GM19438 (cell line): ENCODE measurements around the gene PCDHGC4.

Experiments used
- ATAC-seq: cut with Tn5 transposase; IDR thresholded peaks from one replicate; pipeline ENCODE4 v1.9.1; 2021; ENCODE audit warnings: low read depth; ENCODE audit not compliant: unreplicated experiment

Gene PCDHGC4

DNA sequence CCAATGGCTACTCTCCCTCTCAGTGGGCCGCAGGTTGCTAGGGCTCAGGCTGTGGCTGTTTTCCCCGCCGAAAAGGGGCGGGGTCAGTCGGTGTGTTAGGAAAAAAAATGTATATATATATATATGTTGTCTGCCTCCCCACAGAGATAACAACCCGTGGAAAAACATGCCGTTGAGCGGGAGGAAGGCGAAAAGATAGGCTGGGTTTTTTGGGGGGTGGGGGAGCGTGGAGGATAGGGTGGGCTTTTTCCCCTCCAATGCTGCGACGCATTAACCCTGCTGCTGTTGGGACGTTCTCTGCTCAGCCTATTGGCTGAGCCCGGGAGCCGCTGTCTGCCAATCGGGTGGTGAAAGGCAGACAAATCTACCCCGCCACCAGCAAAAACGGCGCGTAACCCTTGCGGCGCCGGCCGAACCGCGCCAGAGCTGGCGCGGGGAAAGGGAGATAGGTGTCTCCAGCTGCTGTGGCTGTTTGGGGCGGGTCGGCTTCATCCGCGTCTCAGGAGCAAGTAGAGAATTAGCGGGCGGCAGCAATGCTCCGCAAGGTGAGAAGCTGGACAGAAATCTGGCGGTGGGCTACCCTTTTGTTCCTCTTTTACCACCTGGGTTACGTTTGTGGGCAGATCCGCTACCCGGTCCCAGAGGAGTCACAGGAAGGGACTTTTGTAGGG, at the start of gene PCDHGC4:
TSS of gene PCDHGC4 (plus strand) at position 390 of the 671 bp plus-strand sequence. CDS start at position 534, 144 bp downstream.
- no peak for ATAC-seq

DNA sequence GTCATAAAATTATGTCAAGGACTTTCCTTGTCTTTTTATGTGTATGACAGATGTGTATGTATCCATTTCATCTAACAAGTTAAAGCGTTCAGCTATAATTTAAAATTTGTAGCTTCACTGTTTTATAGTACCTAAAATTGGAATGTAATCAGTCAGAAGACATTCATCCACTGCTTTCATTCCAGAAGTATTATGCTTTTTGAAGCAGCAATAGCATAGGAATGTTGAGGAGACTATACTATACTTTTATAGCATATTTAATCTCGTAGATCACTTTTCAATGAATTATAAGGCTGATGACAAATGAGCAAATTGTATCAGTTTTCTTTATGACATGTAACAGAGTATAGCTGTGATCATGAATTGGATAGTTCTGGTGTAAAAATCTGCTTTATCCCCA, 47.6 kb upstream of the PCDHGC4 start:
- ATAC-seq: no peak

DNA sequence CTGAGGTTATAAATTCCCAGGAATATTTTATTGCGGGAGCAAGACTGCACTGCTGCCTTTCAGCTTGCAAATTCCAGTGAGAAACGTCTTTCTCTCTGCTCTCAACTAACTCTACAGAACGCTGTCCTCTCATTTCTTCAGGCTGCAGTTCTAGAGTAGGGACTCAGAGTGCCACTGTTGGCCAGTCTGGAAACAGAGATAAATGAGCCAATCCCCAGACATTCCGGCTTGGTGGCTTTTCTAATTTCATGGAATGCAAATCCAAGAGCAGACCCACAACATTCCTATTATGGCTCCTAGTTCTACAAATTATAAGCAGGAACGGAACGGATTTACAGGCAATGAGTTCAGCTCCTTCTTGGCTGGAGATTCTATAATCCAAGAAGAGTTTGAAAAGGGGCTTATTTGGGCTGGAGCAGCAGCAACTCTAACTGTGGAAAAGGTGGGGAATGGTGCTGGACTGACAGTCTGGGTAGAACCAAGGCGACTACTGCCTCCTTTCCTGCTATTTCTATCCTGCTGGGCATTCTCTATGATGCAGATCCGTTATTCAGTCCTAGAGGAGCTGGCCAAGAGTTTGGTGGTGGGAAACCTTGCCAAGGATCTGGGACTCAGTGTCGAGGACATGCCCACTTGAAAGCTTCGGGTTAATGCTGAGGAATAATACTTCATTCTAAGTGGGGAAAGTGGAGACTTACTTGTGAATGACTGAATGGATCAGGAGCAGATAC, 45.3 kb upstream of the PCDHGC4 start:
- ATAC-seq: no peak

DNA sequence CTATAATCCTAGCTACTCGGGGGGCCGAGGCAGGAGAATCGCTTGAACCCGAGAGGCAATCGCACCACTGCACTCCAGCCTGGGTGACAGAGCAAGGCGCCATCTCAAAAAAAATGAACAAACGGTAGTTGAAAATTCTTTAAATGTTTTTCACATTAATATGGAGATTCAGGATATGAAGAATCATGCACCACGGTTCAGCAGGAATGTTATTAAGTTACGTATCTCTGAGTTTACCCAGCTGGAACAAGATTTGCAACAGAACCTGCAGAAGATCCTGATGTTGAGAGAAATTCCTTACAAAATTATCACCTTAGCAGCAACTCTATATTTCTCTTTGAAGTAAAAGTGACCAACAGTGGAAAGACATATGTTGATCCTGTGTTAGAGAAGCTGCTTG, 44.5 kb upstream of the PCDHGC4 start:
- no peak for ATAC-seq

GRCh38 chr5:141441571-141442170, 43.2 kb upstream of the PCDHGC4 start:
- no peak for ATAC-seq

DNA sequence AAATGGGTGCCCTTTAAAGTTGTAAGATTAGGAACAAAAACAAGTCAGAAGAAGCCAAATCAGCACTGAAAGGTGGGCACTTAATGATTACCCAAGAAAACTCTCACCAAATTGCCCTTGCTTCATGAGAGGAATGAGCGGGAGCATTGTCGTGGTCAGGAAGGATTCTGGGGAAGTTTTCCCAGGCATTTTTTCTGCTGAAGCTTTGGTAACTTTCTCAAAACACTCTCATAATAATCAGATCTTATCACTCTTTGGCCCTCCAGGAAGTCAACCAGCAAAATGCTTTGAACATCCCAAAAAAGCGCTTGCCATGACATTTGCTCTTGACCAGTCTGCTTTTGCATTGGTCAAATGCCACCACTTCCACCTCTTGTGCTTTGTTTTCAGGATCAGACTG, 19.5 kb upstream of the PCDHGC4 start:
- ATAC-seq: no peak

- peak; percentile 95 for ATAC-seq
Measured at GRCh38 chr5:141475625-141476131, 9.2 kb upstream of the PCDHGC4 start, which contains the start of gene PCDHGC3. PCDHGC3 (plus strand) TSS chr5:141475966; CDS start chr5:141476117, 151 bp downstream.

DNA sequence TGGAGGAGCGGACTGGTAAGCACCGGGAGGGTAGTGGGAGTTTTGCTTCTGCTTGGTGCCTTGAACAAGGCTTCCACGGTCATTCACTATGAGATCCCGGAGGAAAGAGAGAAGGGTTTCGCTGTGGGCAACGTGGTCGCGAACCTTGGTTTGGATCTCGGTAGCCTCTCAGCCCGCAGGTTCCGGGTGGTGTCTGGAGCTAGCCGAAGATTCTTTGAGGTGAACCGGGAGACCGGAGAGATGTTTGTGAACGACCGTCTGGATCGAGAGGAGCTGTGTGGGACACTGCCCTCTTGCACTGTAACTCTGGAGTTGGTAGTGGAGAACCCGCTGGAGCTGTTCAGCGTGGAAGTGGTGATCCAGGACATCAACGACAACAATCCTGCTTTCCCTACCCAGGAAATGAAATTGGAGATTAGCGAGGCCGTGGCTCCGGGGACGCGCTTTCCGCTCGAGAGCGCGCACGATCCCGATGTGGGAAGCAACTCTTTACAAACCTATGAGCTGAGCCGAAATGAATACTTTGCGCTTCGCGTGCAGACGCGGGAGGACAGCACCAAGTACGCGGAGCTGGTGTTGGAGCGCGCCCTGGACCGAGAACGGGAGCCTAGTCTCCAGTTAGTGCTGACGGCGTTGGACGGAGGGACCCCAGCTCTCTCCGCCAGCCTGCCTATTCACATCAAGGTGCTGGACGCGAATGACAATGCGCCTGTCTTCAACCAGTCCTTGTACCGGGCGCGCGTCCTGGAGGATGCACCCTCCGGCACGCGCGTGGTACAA, 8.5 kb upstream of the PCDHGC4 start:
- ATAC-seq: peak; percentile 42

DNA sequence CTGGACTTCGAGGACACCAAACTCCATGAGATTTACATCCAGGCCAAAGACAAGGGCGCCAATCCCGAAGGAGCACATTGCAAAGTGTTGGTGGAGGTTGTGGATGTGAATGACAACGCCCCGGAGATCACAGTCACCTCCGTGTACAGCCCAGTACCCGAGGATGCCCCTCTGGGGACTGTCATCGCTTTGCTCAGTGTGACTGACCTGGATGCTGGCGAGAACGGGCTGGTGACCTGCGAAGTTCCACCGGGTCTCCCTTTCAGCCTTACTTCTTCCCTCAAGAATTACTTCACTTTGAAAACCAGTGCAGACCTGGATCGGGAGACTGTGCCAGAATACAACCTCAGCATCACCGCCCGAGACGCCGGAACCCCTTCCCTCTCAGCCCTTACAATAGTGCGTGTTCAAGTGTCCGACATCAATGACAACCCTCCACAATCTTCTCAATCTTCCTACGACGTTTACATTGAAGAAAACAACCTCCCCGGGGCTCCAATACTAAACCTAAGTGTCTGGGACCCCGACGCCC, 7.7 kb upstream of the PCDHGC4 start:
- ATAC-seq: no peak

- no peak for ATAC-seq
Measured at GRCh38 chr5:141477815-141478214, 7.0 kb upstream of the PCDHGC4 start.

GRCh38 chr5:141478321-141478945, 6.4 kb upstream of the PCDHGC4 start:
- ATAC-seq: no peak

- no peak for ATAC-seq
Measured at GRCh38 chr5:141479776-141480175, 5.1 kb upstream of the PCDHGC4 start.

GRCh38 chr5:141483902-141484301, 928 bp upstream of the PCDHGC4 start:
- no peak for ATAC-seq

- ATAC-seq: no peak
Measured at GRCh38 chr5:141484310-141484640, 555 bp upstream of the PCDHGC4 start.

DNA sequence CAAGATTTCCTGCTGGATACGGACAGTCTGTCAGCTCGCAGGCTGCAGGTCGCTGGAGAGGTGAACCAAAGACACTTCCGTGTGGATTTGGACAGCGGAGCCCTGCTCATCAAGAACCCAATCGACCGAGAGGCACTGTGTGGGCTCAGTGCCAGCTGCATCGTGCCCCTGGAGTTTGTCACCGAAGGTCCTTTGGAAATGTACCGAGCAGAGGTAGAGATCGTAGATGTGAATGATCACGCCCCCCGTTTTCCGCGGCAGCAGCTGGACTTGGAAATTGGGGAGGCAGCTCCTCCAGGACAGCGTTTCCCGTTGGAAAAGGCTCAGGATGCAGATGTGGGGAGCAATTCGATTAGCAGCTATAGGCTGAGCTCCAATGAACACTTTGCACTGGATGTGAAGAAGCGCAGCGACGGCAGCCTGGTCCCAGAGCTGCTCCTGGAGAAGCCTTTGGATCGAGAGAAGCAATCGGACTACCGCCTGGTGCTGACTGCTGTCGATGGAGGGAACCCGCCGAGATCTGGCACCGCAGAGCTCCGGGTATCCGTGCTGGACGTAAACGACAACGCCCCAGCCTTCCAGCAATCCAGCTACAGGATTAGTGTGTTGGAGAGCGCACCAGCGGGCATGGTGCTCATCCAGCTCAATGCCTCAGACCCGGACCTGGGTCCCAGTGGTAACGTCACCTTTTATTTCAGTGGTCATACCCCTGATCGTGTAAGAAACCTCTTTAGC, 658 bp downstream of the PCDHGC4 start:
- no peak for ATAC-seq

- ATAC-seq: no peak
Measured at GRCh38 chr5:141486091-141486490, 1.3 kb downstream of the PCDHGC4 start.

DNA sequence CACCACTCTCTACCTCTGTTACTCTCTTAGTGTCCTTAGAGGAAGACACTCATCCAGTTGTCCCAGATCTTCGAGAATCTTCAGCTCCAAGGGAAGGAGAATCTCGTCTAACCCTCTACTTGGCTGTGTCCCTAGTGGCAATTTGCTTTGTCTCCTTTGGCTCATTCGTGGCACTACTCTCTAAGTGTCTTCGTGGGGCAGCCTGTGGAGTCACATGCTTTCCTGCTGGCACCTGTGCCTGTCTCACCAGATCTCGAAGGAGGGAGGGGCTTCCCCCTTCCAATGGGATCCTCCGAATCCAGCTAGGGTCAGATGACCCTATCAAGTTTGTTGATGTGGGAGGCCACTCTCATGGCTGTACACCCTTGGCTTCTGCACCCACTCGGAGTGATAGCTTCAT, 2.3 kb downstream of the PCDHGC4 start:
- no peak for ATAC-seq

DNA sequence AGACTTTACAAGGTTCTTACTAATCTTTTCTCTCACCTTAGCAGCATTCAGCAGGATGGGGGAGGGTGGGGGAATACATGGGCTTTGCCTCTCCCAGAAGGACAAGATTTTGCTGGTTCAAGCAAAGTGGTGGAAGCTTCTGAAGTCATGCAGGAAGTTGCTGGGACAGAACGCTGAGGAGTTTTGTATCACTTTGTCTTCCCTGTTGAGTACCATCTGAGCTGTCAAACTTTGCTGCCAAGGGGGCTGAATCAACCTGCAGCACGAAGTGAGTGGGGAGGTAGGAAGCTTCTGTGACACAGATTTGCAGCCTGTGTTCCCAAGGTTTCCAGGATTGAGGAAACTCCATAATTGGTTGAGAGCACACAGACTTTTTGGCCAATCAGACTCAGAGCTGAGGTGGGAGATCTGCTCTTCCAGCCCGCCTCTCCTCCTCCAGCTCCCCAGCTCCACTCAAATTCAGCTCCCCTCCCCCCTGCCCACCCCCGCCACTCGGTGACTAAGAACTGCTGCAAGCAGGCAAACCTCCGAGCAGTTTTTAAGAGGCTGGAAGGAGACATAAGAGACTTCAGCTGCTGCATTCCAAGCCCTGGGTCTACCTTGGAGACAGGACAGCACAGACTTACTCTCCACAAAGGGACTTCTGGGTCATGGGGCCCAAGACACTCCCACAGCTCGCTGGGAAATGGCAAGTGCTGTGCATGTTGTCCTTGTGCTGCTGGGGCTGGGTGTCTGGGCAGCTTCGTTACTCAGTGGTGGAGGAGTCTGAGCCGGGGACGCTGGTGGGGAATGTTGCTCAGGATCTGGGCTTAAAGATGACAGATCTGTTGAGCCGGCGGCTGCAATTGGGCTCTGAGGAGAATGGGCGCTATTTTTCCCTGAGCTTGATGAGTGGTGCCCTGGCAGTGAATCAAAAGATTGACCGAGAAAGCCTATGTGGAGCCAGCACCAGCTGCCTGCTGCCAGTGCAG, 4.0 kb downstream of the PCDHGC4 start, which contains the start of gene PCDHGC5:
TSS of gene PCDHGC5 (plus strand) at position 491 of the 971 bp plus-strand sequence. CDS start at position 651, 160 bp downstream.
- no peak for ATAC-seq
